Retinal pigment epithelial cell (primary cell): ENCODE measurements around the gene RIC3.
"Not testable (repeated sequence)": the region's sequence is repeated elsewhere in the genome, so short reads cannot be mapped to it uniquely, and the experiment has no call there.

Experiments used
- DNase-seq: peaks from one replicate; pipeline ENCODE4 v3.0.0-alpha.2; 2010; ENCODE audit warnings: low read depth
- H3K4me3 ChIP-seq: 2 replicates; pipeline ENCODE4 v1.5.1; 2011; ENCODE audit warnings: mild to moderate bottlenecking, low read length, control low read depth, moderate library complexity
- TF ChIP-seq, protein P1 (sequence below): conservative IDR thresholded peaks from 2 replicates; pipeline ENCODE4 v1.5.1; 2011; ENCODE audit warnings: low read depth, low read length, control low read depth, inconsistent platforms

Gene RIC3

DNA sequence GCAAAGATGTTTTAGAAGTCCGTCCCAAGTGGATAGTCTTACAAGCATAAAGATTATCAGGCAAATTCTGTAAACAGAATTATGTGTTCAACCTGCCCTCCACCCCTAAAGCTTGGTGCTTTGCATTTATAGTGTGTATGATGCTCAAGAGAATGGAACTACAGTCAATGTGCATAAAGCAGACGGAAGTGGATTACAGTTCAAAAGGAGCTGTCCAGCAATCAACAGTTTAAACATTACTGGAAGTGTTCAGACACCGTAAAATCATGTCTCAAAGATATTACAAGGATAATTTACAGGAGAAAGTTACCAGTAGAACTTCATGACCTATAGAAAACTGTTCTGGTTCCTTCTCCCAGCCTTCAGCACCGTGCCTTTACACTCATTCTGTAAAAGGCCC is 1.0 kb downstream of the RIC3 start:
- DNase-seq: peak; percentile 7
- TF ChIP-seq, protein P1, sequence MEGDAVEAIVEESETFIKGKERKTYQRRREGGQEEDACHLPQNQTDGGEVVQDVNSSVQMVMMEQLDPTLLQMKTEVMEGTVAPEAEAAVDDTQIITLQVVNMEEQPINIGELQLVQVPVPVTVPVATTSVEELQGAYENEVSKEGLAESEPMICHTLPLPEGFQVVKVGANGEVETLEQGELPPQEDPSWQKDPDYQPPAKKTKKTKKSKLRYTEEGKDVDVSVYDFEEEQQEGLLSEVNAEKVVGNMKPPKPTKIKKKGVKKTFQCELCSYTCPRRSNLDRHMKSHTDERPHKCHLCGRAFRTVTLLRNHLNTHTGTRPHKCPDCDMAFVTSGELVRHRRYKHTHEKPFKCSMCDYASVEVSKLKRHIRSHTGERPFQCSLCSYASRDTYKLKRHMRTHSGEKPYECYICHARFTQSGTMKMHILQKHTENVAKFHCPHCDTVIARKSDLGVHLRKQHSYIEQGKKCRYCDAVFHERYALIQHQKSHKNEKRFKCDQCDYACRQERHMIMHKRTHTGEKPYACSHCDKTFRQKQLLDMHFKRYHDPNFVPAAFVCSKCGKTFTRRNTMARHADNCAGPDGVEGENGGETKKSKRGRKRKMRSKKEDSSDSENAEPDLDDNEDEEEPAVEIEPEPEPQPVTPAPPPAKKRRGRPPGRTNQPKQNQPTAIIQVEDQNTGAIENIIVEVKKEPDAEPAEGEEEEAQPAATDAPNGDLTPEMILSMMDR: no peak
- no peak overlapping the region for H3K4me3 ChIP-seq

DNA sequence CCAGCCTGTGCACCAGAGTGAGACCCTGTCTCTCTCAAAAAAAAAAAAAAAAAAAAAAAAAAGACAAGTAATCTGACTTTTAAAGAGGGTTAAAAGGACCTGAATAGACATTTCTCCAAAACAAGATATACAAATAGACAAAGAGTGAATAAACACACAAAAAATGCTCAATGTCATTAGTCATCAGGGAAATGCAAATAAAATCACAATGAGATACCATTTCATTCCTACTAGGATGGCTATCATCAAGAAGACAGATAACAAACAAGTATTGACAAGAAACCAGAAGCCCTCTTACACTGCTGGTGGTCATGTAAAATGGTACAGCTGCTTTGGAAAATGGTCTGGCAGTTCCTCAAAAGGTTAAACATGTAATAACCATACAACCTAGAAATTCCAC is 4.1 kb downstream of the RIC3 start:
- TF ChIP-seq, protein P1: no peak
- no peak for DNase-seq
- H3K4me3 ChIP-seq: no peak overlapping the region

DNA sequence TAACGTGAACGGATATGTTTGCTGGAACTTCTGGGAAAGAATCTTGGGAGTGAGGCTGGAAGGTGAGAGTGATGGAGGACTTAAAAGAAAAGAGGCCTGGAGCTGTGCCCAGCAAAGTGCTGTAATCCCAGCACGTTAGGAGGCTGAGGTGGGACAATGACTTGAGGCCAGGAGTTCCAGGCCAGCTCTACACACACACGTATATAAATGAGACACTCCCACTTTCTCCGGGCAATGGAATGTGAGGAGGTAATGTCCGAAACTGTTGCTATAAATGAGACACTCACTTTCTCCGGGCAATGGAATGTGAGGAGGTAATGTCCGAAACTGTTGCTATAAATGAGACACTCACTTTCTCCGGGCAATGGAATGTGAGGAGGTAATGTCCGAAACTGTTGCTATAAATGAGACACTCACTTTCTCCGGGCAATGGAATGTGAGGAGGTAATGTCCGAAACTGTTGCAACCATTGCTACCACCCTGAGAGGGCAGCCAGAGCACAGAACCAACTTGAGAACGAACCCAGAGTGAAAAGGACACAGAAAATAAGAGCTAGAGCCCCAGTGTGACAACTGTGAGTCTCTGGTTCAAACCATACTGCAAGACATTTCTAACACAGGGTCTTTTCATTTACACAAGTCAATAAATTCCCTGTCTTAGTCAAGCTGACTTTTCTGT is 7.1 kb downstream of the RIC3 start:
- not testable (repeated sequence) for DNase-seq, H3K4me3 ChIP-seq

DNA sequence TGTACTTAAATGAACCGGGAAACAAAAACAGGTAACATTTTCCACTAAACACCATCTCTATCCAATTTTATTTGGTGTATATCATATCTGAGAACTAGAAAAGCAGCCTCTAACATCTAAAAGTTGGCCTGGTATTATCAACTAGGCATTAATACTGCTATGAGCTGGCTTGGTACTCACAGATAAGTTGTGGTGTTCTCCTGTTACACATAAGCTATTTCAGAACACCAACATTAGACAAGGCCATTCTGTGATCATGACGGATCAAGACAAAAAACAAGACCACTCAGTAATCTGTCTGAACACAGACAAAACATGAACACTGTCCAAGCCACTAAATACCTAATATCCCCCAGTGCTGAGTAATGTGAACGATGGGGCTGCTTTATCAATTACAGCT is 11.9 kb downstream of the RIC3 start:
- no peak for DNase-seq
- no peak overlapping the region for H3K4me3 ChIP-seq
- TF ChIP-seq, protein P1: no peak

DNA sequence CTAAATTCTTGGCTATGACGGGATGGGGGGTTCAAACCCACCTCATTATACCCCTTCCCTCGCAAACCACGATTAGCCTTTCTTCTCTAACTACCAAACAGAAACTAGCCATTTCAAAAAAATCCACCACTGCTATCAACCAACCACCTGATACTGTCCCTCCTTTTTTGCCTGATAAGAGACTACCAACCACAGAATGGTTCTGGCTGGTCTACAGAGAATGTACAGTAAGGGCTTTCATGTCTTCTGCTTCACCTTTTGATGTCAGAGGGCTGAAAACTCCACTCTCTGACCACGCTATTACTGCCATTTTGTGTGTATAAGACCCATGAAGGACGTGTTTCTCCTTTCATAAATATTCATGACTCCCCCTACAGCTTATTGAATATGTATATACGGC is 19.1 kb downstream of the RIC3 start:
- DNase-seq: no peak
- TF ChIP-seq, protein P1: no peak
- H3K4me3 ChIP-seq: no peak overlapping the region

DNA sequence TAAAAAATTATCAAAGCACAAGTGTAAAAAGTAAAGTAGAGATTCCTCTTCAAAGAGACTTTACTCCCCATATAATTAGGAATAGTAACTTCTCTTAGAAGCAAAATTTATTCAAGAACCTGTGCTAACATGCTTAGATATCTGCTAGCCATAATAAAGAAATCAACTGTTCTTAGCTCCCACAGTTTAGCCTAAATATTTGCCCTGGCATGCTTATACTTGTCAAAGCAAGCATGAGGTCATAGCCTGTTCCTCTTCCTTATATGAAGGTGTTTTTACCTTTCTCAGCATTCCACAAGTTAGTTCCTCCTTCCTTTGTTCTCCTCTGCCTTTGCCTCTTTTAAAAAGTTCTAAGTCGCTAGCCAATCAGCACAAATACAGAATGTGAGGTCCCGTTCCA is 30.3 kb downstream of the RIC3 start:
- no peak overlapping the region for H3K4me3 ChIP-seq
- DNase-seq: no peak

DNA sequence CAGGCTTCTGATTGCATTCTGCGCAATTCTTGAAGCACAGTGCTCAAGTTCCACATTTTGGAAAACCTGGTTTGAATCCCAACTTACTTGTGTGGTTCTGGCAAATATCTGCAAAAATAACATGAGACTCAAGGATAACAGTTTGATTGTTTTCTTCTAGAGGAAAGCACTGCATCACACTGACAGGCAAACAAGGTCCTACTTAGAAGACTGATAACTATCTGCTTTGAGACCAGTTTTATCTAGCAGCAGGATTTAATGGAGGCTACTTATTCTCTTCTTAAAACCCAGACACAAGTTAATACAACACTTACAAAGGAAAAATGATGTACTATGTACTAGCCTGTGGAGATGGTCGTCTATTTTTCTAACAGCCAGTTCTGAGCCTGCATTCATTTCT is 41.4 kb downstream of the RIC3 start:
- no peak for DNase-seq
- TF ChIP-seq, protein P1: no peak
- no peak overlapping the region for H3K4me3 ChIP-seq

More for the DNA sequence above, 30.3 kb downstream of the RIC3 start:
- TF ChIP-seq, protein P1: no peak
